GM19452 (cell line): ENCODE measurements around the gene ACADVL.
A peak's percentile ranks its signal among the peaks of the same experiment; 100 is the strongest.

ENCODE experiments used
- ATAC-seq: cut with Tn5 transposase; IDR thresholded peaks from one replicate; pipeline ENCODE4 v1.9.1; 2021; ENCODE audit not compliant: unreplicated experiment

The ACADVL gene

DNA sequence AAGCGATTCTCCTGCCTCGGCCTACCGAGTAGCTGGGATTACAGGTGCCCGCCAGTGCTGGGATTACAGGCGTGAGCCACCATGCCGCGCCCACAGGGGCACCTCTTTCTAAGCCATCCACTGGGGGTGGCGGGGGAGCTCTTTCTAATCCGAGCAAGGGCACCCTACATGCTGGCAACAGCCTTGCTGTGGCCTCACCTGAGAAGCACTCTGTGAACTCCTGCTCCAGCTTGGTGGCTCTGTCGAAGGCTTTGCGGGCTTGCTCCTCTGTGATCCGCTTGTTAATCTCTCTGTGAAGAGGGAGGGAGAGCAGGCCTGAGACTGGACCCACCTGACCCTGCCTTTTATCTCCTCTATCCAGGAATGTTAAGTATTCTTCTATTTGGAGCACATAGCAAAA is 28.7 kb upstream of the ACADVL start:
- ATAC-seq: no peak

- no peak for ATAC-seq
Measured at GRCh38 chr17:7191571-7192270, 28.0 kb upstream of the ACADVL start.

- no peak for ATAC-seq
Measured at GRCh38 chr17:7192271-7192937, 27.3 kb upstream of the ACADVL start.

DNA sequence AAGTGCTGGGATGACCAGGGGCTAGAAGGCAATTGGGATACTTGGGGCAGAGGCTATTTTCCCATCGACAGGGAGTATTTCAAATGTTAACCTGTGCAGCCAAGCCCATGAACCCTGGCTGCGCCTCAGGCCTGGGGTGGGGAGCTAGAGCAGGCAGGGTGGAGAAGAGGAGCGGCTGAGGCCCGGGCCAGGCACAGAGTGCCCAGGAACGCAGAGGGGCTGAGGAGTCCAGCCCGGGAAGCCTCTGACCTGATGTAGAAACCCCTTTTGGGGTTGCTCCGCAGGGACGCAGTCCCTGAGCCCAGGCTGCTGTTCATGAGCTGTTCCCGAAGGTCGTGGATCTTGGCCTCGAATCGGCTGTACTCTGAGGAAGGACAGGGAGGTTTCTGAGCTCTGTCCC is 23.8 kb upstream of the ACADVL start:
- no peak for ATAC-seq

DNA sequence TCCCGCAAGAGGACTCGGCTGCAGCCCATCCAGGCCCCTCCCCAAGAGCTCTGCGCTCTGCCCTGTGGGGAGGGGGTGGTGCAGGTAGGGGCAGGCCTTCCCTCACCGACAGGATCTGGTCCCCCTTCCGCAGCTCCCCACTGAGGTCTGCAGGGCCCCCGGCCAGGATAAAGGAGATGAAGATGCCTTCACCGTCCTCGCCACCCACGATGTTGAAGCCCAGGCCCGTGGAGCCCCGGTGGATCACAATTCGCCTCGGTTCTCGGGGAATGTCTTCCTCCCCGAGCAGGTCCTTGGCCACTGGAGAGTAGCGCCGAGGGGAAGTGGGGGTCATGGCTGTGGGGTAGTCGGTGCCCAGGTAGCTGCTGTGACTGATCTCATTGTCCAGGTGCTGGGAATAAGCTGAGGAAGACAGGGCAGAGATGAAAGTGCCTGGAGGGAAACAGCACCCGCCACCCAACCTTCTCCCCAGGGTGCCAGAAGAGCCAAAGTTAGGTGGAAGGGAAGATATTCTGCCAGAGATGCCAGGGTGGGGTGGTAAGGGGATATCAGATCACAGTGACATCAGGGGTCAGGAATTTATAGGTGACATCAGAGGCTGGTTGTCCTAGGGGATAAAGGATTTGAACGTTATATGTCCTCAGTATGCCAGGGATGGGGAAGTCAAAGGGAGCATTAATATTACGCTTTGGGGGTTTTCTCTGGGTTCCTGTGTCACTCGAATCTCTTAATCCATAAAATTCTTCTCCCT is 22.9 kb upstream of the ACADVL start:
- ATAC-seq: no peak

GRCh38 chr17:7203391-7203790 is 16.3 kb upstream of the ACADVL start:
- ATAC-seq: no peak

GRCh38 chr17:7204336-7204735 is 15.4 kb upstream of the ACADVL start:
- ATAC-seq: no peak

DNA sequence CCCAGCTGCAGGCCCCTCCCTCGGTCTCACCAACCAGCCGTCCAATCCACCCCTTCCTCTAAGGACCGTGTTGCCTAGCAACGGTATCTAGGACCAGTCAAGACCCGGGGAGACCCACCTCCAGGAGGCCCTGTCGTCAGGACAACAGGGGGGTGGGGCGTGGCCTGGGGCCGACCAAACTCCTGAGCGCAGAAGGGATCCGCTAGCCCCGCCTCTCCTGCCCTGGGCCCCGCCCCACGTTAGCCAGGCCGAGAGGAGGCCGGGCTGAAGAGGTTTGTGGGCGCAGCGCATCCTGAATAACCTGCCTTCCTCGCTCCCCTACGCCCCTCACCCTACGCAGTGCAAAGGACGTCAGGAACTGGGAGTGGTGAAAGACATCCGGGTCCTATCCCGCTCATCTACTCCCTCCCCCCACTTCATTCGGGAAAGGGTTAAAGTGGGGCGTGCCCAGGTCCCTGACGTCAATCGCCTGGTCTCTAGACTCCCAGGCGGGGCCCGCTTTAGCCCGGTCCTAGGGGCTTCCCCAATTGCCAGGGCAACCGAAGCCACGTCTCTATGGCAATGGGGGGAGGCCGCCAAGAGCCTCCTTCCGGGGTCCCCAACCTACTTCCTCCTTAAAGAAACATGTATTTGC is 14.8 kb upstream of the ACADVL start:
- peak; percentile 80 for ATAC-seq

DNA sequence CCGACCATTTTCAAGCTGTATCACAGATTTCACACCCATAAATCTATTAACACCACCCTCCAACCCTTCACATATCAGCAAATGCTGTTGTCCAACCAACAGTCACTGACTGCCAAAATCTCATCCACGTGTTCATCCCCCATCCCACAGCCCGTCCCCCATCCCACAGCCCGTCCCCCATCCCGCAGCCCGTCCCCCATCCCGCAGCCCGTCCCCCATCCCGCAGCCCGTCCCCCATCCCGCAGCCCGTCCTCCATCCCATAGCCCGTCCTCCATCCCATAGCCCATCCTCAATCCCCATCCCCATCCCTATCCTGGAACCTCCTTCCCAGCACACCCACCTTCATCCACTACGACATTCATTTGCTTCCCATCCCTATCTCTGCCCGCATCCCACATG is 14.2 kb upstream of the ACADVL start:
- ATAC-seq: no peak

- ATAC-seq: no peak
Measured at GRCh38 chr17:7207120-7208001, 12.4 kb upstream of the ACADVL start.

- no peak for ATAC-seq
Measured at GRCh38 chr17:7208027-7208571, 11.6 kb upstream of the ACADVL start.

DNA sequence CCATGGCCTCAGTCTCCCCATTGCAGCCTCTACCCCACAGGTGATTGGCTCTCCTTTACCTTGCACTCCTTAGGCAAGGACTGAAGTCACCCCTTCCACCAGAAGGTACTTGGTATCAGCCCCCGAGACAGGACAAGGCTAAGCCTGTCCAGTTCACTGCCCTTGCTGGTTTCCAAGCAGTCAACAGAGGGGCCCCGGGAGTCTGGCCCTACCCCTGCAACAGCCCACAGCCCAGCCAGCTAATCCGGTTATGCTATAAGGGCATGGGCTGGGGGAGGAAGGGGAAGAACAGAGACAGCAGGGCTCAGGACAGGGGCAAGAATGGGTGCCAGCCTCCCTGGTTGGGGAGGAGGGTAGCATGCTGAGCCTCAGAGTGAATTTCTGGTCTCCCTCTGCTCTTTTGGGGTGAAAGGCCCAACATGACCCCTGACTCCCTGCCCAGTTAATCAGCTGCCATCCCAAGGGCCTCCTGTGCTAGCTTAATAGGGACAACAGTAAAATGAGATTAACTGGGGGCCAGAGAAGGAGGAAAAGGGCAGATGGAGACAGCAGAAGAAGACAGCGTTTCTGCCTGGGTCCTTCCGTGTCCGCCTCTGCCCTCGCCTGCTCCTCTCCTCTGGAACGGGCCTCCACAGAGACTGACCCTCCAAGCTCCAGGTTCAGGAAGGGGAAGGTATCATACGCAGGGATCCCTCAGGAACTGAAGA is 10.8 kb upstream of the ACADVL start:
- no peak for ATAC-seq

DNA sequence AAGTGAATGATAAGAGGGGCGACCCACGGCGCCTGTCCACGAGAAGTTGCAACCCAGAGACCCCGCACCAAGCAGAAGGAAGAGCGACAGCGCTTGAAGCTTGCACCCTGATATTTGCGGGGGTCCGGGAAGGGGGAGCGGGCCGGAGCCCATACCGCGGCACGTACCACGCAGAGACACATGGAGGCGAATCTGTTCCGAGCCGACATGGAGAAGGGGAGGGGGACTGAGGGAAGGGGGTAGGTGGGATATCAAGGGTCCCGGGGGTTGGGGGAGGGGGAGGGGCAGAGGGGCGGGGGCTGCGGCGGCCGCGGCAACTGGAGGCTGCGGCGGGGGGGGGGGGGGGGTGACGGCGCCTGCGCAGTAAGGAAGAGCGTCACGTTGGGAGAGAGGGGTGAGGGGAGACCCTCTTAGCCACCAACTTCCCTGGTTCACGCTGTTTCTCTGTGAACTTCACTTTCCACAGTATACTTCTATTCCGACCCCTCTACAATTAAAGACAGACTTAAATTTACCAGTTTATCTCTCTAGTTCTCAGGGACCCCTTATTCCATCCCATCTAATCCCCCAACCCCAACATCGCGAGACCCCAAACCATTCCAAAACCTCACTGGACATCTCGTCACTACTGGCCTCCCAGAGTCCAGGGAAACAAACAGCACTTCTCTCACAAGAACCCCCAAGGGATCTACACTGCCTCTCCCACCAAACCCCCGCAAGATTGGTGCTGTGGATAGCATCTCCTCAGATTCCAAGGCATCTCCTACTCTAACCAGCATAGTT is 8.1 kb upstream of the ACADVL start:
- ATAC-seq: no peak

DNA sequence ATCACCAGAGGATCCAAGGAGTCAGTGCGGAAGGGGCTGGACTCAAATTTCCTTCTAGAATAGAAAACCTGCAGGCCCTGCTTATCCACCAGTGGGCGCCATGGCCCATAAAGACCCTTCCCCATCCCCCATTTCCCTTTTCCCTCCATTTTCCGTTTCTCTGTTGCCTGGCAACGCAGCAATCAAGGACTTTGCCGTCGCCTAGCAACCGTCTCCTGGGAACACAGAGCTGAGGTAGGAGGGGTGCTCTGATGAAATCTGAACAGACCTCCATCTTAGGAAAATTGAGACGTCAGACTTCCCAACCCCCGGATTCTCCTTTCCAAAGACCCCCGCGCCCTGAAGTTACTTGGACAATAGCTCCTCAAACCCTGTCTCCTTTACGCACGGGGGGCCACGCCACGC is 5.8 kb upstream of the ACADVL start:
- no peak for ATAC-seq

- ATAC-seq: peak; percentile 73
Measured at GRCh38 chr17:7214300-7215135, 5.2 kb upstream of the ACADVL start.

DNA sequence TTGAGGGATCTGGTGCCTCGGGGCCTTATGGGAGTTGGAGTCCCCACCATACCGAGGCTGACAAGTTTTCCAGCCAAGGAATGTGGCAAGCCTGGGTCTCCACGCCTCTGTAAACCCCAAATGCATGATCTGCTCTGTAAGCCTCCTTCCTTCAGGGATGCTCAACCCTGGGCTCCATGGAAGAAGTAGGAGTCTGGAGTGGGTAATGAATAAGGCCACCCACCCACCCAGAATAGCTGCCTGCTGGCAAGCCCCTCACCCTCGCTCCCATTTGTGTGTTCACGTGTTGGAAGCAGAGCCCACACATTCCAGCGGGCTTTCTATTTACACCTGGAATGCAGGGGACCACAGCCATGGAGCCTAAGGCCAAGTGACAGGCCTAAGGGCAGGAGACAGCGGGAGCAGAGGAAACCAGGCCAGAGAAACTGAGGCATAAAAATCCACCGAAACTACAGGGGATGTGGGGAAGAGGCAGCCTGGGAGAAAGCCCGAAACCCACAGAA is 4.6 kb upstream of the ACADVL start:
- no peak for ATAC-seq

DNA sequence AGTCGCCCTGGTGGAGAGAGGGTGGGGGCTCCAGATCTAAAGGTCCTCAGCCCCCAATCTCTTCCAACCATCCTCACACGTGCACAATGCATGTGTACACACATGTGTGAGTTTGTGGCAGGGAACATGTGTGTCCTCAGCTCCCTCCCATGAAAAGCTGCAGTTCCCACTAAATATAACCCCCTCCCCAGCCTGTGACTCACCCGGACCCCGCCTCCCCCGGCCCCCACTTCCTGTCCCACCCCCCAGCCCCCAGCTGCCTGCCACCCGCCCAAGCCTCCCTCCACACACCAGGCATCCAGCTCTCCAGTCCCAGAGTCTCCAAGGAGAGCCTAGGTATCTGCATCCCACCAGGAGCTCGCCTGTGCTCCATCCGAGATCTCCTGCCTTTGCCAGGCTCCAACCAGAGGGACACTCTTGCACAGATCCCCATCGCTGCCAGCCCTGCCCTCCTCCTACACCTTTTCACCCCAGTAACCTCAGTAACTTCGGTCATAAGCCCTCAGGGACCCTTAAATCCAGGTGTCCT is 4.0 kb upstream of the ACADVL start:
- no peak for ATAC-seq
